ENCODE data around the gene MLPH. TPM values are rescaled to one million over a fixed set of nuclear protein-coding genes. Genes with fewer than 3 reads are reported as not detected.
A peak's percentile ranks its signal among the peaks of the same experiment; 100 is the strongest.

Gene MLPH
- total RNA-seq, 1 donor from 2014 or later = not detected

GRCh38 chr2:237602409-237602808 lies 115.4 kb downstream of the MLPH start:
- Mint-ChIP-seq H3K27ac (no peak overlapping the region), H3K36me3 (ENCODE audit: low read depth) (no peaks in the 10 kb centered on the region), H3K4me3 (ENCODE audit: low read depth) (no peak overlapping the region), H3K9me3 (no peaks in the 10 kb centered on the region), H3K27me3 (ENCODE audit: low read depth) (no peaks in the 10 kb centered on the region), H3K4me1 (ENCODE audit: low read depth) (peaks cover 15% of the 10 kb centered on the region)
- intact Hi-C loops (cut with micrococcal nuclease) = no loop called here
- DNase-seq (ENCODE audit: low spot score) = no peak

GRCh38 chr2:237603049-237603717 lies 116.1 kb downstream of the MLPH start:
- peaks cover 2% of the 10 kb centered on the region for H3K27me3 Mint-ChIP-seq (ENCODE audit: low read depth)
- no peak overlapping the region for H3K4me3 Mint-ChIP-seq (ENCODE audit: low read depth)
- DNase-seq (ENCODE audit: low spot score) = no peak
- peaks cover 15% of the 10 kb centered on the region for H3K4me1 Mint-ChIP-seq (ENCODE audit: low read depth)
- H3K9me3 Mint-ChIP-seq = no peaks in the 10 kb centered on the region
- H3K27ac Mint-ChIP-seq = peak overlapping the region; percentile 36
- intact Hi-C loops (cut with micrococcal nuclease) = no loop called here
- H3K36me3 Mint-ChIP-seq (ENCODE audit: low read depth) = no peaks in the 10 kb centered on the region

- DNase-seq (ENCODE audit: low spot score) = peak; percentile 54
- Mint-ChIP-seq H3K4me3 (ENCODE audit: low read depth) (no peak overlapping the region), H3K4me1 (ENCODE audit: low read depth) (peaks cover 15% of the 10 kb centered on the region), H3K27ac (peak overlapping the region; percentile 36), H3K9me3 (no peaks in the 10 kb centered on the region), H3K36me3 (ENCODE audit: low read depth) (no peaks in the 10 kb centered on the region), H3K27me3 (ENCODE audit: low read depth) (peaks cover 8% of the 10 kb centered on the region)
- intact Hi-C loops (cut with micrococcal nuclease) = no loop called here
These were observed 116.8 kb downstream of the MLPH start for GRCh38 chr2:237603718-237604362.

GRCh38 chr2:237604391-237604790 lies 117.3 kb downstream of the MLPH start:
- Mint-ChIP-seq H3K27me3 (ENCODE audit: low read depth) (peaks cover 11% of the 10 kb centered on the region), H3K9me3 (no peaks in the 10 kb centered on the region), H3K4me3 (ENCODE audit: low read depth) (no peak overlapping the region), H3K27ac (no peak overlapping the region), H3K36me3 (ENCODE audit: low read depth) (no peaks in the 10 kb centered on the region), H3K4me1 (ENCODE audit: low read depth) (peaks cover 15% of the 10 kb centered on the region)
- DNase-seq (ENCODE audit: low spot score) = no peak
- intact Hi-C loops (cut with micrococcal nuclease) = no loop called here

Other genes starting within 250 kb of the MLPH start
- gene COL6A3, start 73.1 kb upstream of the MLPH start, total RNA-seq = 7.9 and 9.2 TPM in 2 replicates
- not detected in 2 replicates for gene PRLH, start 79.3 kb downstream of the MLPH start, total RNA-seq
- gene RAB17, start 103.5 kb downstream of the MLPH start, total RNA-seq = 0.23 TPM in 1 of 2 replicates, not detected in the other
- 254 and 256 TPM in 2 replicates for gene LRRFIP1, start 140.3 kb downstream of the MLPH start, total RNA-seq